PC-9 (cell line): ENCODE data around the gene CCDC15. TPM values are rescaled to one million over a fixed set of nuclear protein-coding genes. Genes with fewer than 3 reads are reported as not detected.

ENCODE experiments used
- BruUV-seq: library from RNA; stranded (reverse); fragments of 400-500 nt; replicated peaks from 2 replicates; lab custom pipeline; 2021; lab: Mats Ljungman, UMichigan
- CTCF ChIA-PET: fragments of 300-600 bp; sonication (Branson Sonifier 250); formaldehyde crosslinking; loops from one replicate; lab custom pipeline; 2022; ENCODE audit warnings: antibody characterized with exemption; lab: Charles Lee
- POLR2A ChIA-PET: fragments of 300-600 bp; sonication (Branson Sonifier 250); formaldehyde crosslinking; loops from one replicate; lab custom pipeline; 2022; ENCODE audit warnings: antibody characterized with exemption; ENCODE audit not compliant: unreplicated experiment; lab: Charles Lee
- DNase-seq, 2 experiments: peaks; one replicate each; pipeline versions ENCODE4 v3.0.0 to v3.0.0-alpha.2; 2015 to 2022; ENCODE audit warnings: mixed read lengths in 1 of 2
- H2AFZ ChIP-seq: fragments of 200-600 bp; sonication (generic); 2 replicates; pipeline ENCODE4 v1.8.1; 2017; ENCODE audit warnings: antibody characterized with exemption
- H3F3A ChIP-seq: fragments of 200-600 bp; sonication (generic); 2 replicates; pipeline ENCODE4 v1.8.1; 2017; ENCODE audit warnings: antibody characterized with exemption, mild to moderate bottlenecking, low read depth; ENCODE audit not compliant: insufficient read depth
- H3K27ac ChIP-seq: fragments of 200-600 bp; sonication (generic); 2 replicates; pipeline ENCODE4 v1.6.1; 2016; ENCODE audit warnings: mixed run types
- H3K27me3 ChIP-seq: fragments of 200-600 bp; sonication (generic); 2 replicates; pipeline ENCODE4 v1.6.1; 2016; ENCODE audit warnings: low read depth, mixed run types; ENCODE audit not compliant: insufficient read depth
- H3K36me3 ChIP-seq: fragments of 200-600 bp; sonication (generic); 2 replicates; pipeline ENCODE4 v1.6.1; 2016; ENCODE audit warnings: low read depth, mixed run types
- H3K4me1 ChIP-seq: fragments of 200-600 bp; sonication (generic); replicated peaks from 2 replicates; pipeline ENCODE4 v1.6.1; 2016; ENCODE audit warnings: mixed run types; ENCODE audit not compliant: insufficient read depth
- H3K4me2 ChIP-seq: fragments of 200-600 bp; sonication (generic); 2 replicates; pipeline ENCODE4 v1.6.1; 2017; ENCODE audit warnings: mixed run types
- H3K4me3 ChIP-seq: fragments of 200-600 bp; sonication (generic); 2 replicates; pipeline ENCODE4 v1.6.1; 2016; ENCODE audit warnings: mixed run types
- H3K79me2 ChIP-seq: fragments of 200-600 bp; sonication (generic); 2 replicates; pipeline ENCODE4 v1.6.1; 2017; ENCODE audit warnings: low read depth, mixed run types
- H3K9me2 ChIP-seq: fragments of 200-600 bp; sonication (generic); 2 replicates; pipeline ENCODE4 v1.8.1; 2017; ENCODE audit warnings: mild to moderate bottlenecking; ENCODE audit not compliant: insufficient read depth
- H3K9me3 ChIP-seq: fragments of 200-600 bp; sonication (generic); 2 replicates; pipeline ENCODE4 v1.8.1; 2016; ENCODE audit warnings: low read depth; ENCODE audit not compliant: insufficient read depth
- H4K20me1 ChIP-seq: fragments of 200-600 bp; sonication (generic); 2 replicates; pipeline ENCODE4 v1.8.1; 2017; ENCODE audit not compliant: insufficient read depth
- EZH2 ChIP-seq: fragments of 200-600 bp; sonication (generic); IDR thresholded peaks from 2 replicates; pipeline ENCODE4 v1.8.0; 2017; ENCODE audit warnings: antibody characterized with exemption, low read depth
- intact Hi-C: fragments of 100-400 bp; cut with micrococcal nuclease; formaldehyde crosslinking; loops from one replicate; pipeline ENCODE4 v1.10.0; 2022; ENCODE audit not compliant: unreplicated experiment
- total RNA-seq: library from RNA; stranded (reverse); gene quantifications from 2 replicates; pipeline ENCODE4 v1.2.3, GENCODE V29; 2021
- TF ChIP-seq, protein P1 (sequence below): fragments of 200-600 bp; sonication (generic); conservative IDR thresholded peaks from 2 replicates; pipeline ENCODE4 v1.6.1; 2017; ENCODE audit warnings: mixed run types, antibody characterized with exemption, mild to moderate bottlenecking, moderate library complexity

CCDC15 gene
- total RNA-seq, 1 experiment from 2014 or later: 2.7 TPM

DNA sequence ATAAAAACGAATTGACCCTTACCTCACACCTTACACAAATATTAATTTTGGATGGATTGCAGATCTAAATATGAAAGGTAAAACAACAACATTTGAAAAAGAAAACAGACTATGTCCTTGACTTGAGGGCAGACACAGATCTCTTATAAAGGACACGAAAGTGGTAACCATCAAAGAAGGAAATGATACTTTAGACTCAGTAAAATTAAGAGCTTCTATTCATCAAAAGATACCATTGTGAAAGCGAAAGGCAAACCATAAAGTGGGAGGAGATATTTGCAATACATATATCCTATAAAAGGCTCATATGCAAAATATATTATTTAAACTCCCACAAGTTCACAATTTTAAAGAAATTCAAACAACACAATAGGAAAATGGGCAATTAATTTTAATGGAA, 23.2 kb upstream of the CCDC15 start:
- intact Hi-C loops: no loop called here
- POLR2A ChIA-PET: no interaction called here
- no peaks in the 10 kb centered on the region for H3K79me2 ChIP-seq

DNA sequence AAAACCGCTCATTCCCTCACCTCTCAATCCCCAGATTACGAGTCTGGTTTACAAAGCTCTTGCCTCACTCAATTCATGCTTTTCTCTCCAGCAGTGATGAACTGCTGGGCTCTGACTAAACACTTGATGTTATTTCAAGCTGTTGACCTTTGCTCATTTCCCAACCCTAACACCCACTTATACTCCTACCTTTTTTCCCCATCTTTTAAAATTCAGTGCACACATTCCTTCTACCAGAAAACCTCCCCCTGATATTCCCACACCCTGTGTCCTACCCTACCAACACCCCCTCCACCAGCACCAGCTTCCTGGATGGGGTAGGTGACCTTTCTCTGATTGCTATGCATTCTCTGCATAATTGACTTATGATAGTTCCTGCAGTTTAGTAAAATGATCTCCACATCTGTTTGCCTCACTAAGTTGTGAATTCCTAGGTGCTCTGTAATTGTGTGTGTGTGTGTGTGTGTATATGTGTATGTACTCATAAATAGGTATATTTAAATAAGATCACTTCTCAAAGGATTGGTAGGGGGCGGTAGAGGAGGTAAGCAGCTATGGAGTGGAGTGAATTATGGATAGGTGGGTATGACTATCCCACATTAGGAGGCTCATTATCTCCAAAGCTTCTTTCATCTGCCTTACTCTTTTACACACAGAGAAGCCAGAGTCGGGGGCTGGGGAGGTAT, 19.0 kb upstream of the CCDC15 start:
- no peak overlapping the region for H3K4me2 ChIP-seq
- no peaks in the 10 kb centered on the region; the same call in 1 of the 2 replicates for H3F3A ChIP-seq
- no peaks in the 10 kb centered on the region for H3K36me3 ChIP-seq
- H3K4me1 ChIP-seq: 0 out of 2 replicates have a peak, but pooled peaks cover 7% of the 10 kb centered on the region
- H3K27me3 ChIP-seq: peaks cover 28% of the 10 kb centered on the region; the same call in 1 of the 2 replicates
- ChIA-PET POLR2A (no interaction called here), CTCF (no interaction called here)
- H3K79me2 ChIP-seq: no peaks in the 10 kb centered on the region
- H2AFZ ChIP-seq: no peak overlapping the region
- DNase-seq: no peak
- no peak for TF ChIP-seq EZH2
- TF ChIP-seq, protein P1, sequence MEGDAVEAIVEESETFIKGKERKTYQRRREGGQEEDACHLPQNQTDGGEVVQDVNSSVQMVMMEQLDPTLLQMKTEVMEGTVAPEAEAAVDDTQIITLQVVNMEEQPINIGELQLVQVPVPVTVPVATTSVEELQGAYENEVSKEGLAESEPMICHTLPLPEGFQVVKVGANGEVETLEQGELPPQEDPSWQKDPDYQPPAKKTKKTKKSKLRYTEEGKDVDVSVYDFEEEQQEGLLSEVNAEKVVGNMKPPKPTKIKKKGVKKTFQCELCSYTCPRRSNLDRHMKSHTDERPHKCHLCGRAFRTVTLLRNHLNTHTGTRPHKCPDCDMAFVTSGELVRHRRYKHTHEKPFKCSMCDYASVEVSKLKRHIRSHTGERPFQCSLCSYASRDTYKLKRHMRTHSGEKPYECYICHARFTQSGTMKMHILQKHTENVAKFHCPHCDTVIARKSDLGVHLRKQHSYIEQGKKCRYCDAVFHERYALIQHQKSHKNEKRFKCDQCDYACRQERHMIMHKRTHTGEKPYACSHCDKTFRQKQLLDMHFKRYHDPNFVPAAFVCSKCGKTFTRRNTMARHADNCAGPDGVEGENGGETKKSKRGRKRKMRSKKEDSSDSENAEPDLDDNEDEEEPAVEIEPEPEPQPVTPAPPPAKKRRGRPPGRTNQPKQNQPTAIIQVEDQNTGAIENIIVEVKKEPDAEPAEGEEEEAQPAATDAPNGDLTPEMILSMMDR: no peak
- BruUV-seq: no TSS peak
- no peaks in the 10 kb centered on the region for H3K9me2 ChIP-seq
- intact Hi-C loops: no loop called here
- H3K27ac ChIP-seq: no peak overlapping the region
- no peaks in the 10 kb centered on the region for H3K9me3 ChIP-seq
- H4K20me1 ChIP-seq: no peaks in the 10 kb centered on the region
- no peak overlapping the region for H3K4me3 ChIP-seq

More for the DNA sequence above, 23.2 kb upstream of the CCDC15 start:
- Histone ChIP-seq H3K27ac (no peak overlapping the region), H3K27me3 (peaks cover 10% of the 10 kb centered on the region; the same call in 1 of the 2 replicates), H3K36me3 (no peaks in the 10 kb centered on the region), H3K9me3 (no peaks in the 10 kb centered on the region), H3K4me1 (0 out of 2 replicates have a peak, but pooled peaks cover 7% of the 10 kb centered on the region), H3K9me2 (no peaks in the 10 kb centered on the region), H3K4me2 (no peak overlapping the region), H3F3A (no peaks in the 10 kb centered on the region; the same call in 1 of the 2 replicates), H2AFZ (no peak overlapping the region), H3K4me3 (no peak overlapping the region), H4K20me1 (no peaks in the 10 kb centered on the region)
- TF ChIP-seq, protein P1: no peak
- no peak for TF ChIP-seq EZH2
- CTCF ChIA-PET: no interaction called here
- no TSS peak for BruUV-seq
- DNase-seq: no peak

- Histone ChIP-seq H3K79me2 (no peaks in the 10 kb centered on the region), H3F3A (no peaks in the 10 kb centered on the region; the same call in 1 of the 2 replicates), H3K36me3 (no peaks in the 10 kb centered on the region), H3K27me3 (peaks cover 24% of the 10 kb centered on the region; the same call in 1 of the 2 replicates), H3K9me2 (no peaks in the 10 kb centered on the region), H3K9me3 (no peaks in the 10 kb centered on the region), H3K27ac (no peak within 1 kb of the TSS), H3K4me2 (no peak within 1 kb of the TSS), H4K20me1 (no peaks in the 10 kb centered on the region), H3K4me3 (no peak within 1 kb of the TSS), H2AFZ (no peak within 1 kb of the TSS), H3K4me1 (0 out of 2 replicates have a peak, but pooled peaks cover 7% of the 10 kb centered on the region)
- TF ChIP-seq, protein P1: no peak
- no peak for TF ChIP-seq EZH2
- CTCF ChIA-PET: no interaction called here
- intact Hi-C loops: no loop called here
- no TSS peak for BruUV-seq
- DNase-seq: no peak
- POLR2A ChIA-PET: no interaction called here
These were observed 18.2 kb upstream of the CCDC15 start, which contains the start of gene HEPACAM for GRCh38 chr11:124935548-124936514. HEPACAM (minus strand) TSS chr11:124936047; CDS start chr11:124936006, 41 bp downstream.
